Upper lobe of right lung (tissue), 1 donor: ENCODE data around the gene NAA35. TPM values are rescaled to one million over a fixed set of nuclear protein-coding genes. Genes with fewer than 3 reads are reported as not detected.

Source experiments
- ATAC-seq: fragments of 200-7000 bp; cut with Tn5 transposase; one replicate; pipeline ENCODE4 v1.9.1; 2020; ENCODE audit warnings: mild to moderate bottlenecking, moderate library complexity
- DNase-seq: peaks from one replicate; pipeline ENCODE4 v3.0.0-alpha.2; 2020
- H3K27ac ChIP-seq: fragments of 200-600 bp; one replicate; pipeline ENCODE4 v1.8.0; 2022
- H3K27me3 ChIP-seq: fragments of 200-600 bp; one replicate; pipeline ENCODE4 v1.8.0; 2022; ENCODE audit warnings: mild to moderate bottlenecking
- H3K36me3 ChIP-seq: fragments of 200-600 bp; one replicate; pipeline ENCODE4 v1.8.0; 2022
- H3K4me1 ChIP-seq: fragments of 200-600 bp; one replicate; pipeline ENCODE4 v1.8.0; 2022
- H3K4me3 ChIP-seq: fragments of 200-600 bp; one replicate; pipeline ENCODE4 v1.8.0; 2022; ENCODE audit warnings: mild to moderate bottlenecking
- H3K9me3 ChIP-seq: fragments of 200-600 bp; one replicate; pipeline ENCODE4 v1.8.0; 2022
- intact Hi-C: fragments of 100-400 bp; cut with DNase I; formaldehyde crosslinking; loops from one replicate; pipeline ENCODE4 v1.11.0; 2022
- total RNA-seq: library from RNA; stranded (reverse); fragmentation: NEBNext Ultra II Directional; extraction: Animal tissue kit (Norgen Biotek cat#: 25700); gene quantifications from one replicate; pipeline ENCODE4 v1.2.1, GENCODE V29; 2021
- TF ChIP-seq, protein P1 (sequence below): fragments of 200-600 bp; IDR thresholded peaks from one replicate; pipeline ENCODE4 v1.8.0; 2022; ENCODE audit warnings: antibody characterized with exemption
- donor health status: DM: no; HTN: yes; CAD: no; lungs with severe emphysema.

The NAA35 gene
- total RNA-seq, 1 donor from 2014 or later: 20.3 TPM

DNA sequence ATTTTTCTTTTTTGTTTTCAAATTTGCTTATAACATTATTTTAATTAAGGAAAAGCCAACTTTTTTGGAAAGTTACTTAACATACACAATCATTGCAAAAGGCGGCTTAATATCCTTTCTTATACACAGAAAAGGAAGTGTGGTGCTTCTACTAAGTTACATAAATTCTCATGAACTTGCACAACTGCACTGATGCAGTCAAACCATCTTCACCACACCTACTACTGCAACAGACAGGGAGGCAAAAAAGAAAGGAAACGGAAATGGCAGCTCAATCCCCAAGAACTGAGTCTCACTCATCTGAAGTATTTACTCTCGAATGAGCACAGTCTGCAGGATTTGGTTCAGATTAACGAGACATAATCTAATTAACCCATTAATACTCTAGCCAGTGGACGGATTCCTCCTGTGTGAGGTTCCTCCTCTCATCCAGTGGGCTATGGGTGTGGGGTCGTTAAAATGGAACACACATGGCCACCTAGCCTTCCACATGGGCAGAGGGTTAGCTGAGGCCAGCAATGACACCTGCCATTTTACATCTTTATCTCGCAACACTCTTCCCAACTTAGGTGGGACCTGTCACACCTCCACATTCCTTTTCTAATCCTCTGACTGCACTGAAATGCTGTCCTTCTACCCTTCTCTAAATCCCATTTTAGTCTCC lies 128.4 kb downstream of the NAA35 start:
- DNase-seq (no peak), ATAC-seq (peak; percentile 80)
- H3K36me3 ChIP-seq: no peaks in the 10 kb centered on the region
- H3K27ac ChIP-seq: no peak overlapping the region
- H3K4me1 ChIP-seq: no peaks in the 10 kb centered on the region
- no peak overlapping the region for H3K4me3 ChIP-seq
- no peaks in the 10 kb centered on the region for H3K27me3 ChIP-seq
- intact Hi-C loops: no loop called here
- H3K9me3 ChIP-seq: no peaks in the 10 kb centered on the region
- TF ChIP-seq, protein P1, sequence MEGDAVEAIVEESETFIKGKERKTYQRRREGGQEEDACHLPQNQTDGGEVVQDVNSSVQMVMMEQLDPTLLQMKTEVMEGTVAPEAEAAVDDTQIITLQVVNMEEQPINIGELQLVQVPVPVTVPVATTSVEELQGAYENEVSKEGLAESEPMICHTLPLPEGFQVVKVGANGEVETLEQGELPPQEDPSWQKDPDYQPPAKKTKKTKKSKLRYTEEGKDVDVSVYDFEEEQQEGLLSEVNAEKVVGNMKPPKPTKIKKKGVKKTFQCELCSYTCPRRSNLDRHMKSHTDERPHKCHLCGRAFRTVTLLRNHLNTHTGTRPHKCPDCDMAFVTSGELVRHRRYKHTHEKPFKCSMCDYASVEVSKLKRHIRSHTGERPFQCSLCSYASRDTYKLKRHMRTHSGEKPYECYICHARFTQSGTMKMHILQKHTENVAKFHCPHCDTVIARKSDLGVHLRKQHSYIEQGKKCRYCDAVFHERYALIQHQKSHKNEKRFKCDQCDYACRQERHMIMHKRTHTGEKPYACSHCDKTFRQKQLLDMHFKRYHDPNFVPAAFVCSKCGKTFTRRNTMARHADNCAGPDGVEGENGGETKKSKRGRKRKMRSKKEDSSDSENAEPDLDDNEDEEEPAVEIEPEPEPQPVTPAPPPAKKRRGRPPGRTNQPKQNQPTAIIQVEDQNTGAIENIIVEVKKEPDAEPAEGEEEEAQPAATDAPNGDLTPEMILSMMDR: no peak

Other genes with a start within 250 kb of the NAA35 start
- 51.7 TPM for gene AGTPBP1, start 199.2 kb upstream of the NAA35 start, total RNA-seq
- gene GOLM1, start 158.4 kb downstream of the NAA35 start, total RNA-seq: 15.4 TPM